Heart left ventricle (tissue), 16 donors: ENCODE data around the gene KRTAP19-3. TPM values are rescaled to one million over a fixed set of nuclear protein-coding genes. Genes with fewer than 3 reads are reported as not detected.

ENCODE experiments used
- ATAC-seq, 4 donors: fragments of 200-7000 bp; cut with Tn5 transposase; one replicate each; pipeline ENCODE4 v1.9.1; 2020 to 2022; ENCODE audit warnings: moderate library complexity in 4 of 4, mild to moderate bottlenecking in 3 of 4, moderate number of reproducible peaks in 1 of 4
- DNase-seq, 5 donors: peaks; one replicate each; pipeline ENCODE4 v3.0.0-alpha.2; 2020
- H3K27ac ChIP-seq, 12 donors: fragments of 200-600 bp; sonication (generic) in 4 of 12; one replicate each; pipeline versions ENCODE4 v1.5.0 to v1.8.0; 2016 to 2022; ENCODE audit warnings: mild to moderate bottlenecking in 2 of 12
- H3K27me3 ChIP-seq, 9 donors: fragments of 200-600 bp; sonication (generic) in 2 of 9; one replicate each; pipeline versions ENCODE4 v1.5.1 to v1.8.0; 2016 to 2022; ENCODE audit warnings: mild to moderate bottlenecking in 3 of 9
- H3K36me3 ChIP-seq, 9 donors: fragments of 200-600 bp; sonication (generic) in 2 of 9; one replicate each; pipeline versions ENCODE4 v1.5.0 to v1.8.0; 2018 to 2022; ENCODE audit warnings: mild to moderate bottlenecking in 2 of 9
- H3K4me1 ChIP-seq, 12 donors: fragments of 200-600 bp; sonication (generic) in 4 of 12; one replicate each; pipeline versions ENCODE4 v1.5.0 to v1.8.0; 2016 to 2022; ENCODE audit warnings: mild to moderate bottlenecking in 3 of 12
- H3K4me3 ChIP-seq, 12 donors: fragments of 200-600 bp; sonication (generic) in 4 of 12; one replicate each; pipeline versions ENCODE4 v1.5.0 to v1.8.0; 2017 to 2022; ENCODE audit warnings: mild to moderate bottlenecking in 9 of 12, moderate library complexity in 4 of 12
- H3K9me3 ChIP-seq, 12 donors: fragments of 200-600 bp; sonication (generic) in 4 of 12; one replicate each; pipeline versions ENCODE4 v1.5.0 to v1.8.0; 2016 to 2022; ENCODE audit warnings: mild to moderate bottlenecking in 1 of 12
- CTCF ChIP-seq, 12 donors: fragments of 200-600 bp; sonication (generic) in 4 of 12; IDR thresholded peaks; one replicate each; pipeline versions ENCODE4 v1.5.0 to v1.8.0; 2018 to 2022; ENCODE audit warnings: antibody characterized with exemption in 12 of 12, mild to moderate bottlenecking in 5 of 12
- POLR2A ChIP-seq, 2 donors: fragments of 450-650 bp; IDR thresholded peaks; one replicate each; pipeline ENCODE4 v1.6.1; 2017; ENCODE audit warnings: antibody characterized with exemption in 2 of 2, mild to moderate bottlenecking in 2 of 2, moderate library complexity in 2 of 2
- WGBS, 4 donors: extraction: QIAGEN DNeasy Blood & Tissue Kit in 2 of 4; methylation state at CpG; one replicate each; pipeline versions ENCODE4 v1.1.5 to v1.1.7; 2013 to 2018; 5-methylcytosine and 5-hydroxymethylcytosine counted together
- intact Hi-C, 10 donors: fragments of 100-400 bp; cut with DNase I; formaldehyde crosslinking; loops; one replicate each; pipeline versions ENCODE4 v1.11.1 to v1.14.2; 2022
- polyA plus RNA-seq, 2 donors: library from polyadenylated mRNA; stranded (reverse); fragments of 200-250 nt; gene quantifications; one replicate each; pipeline ENCODE4 v1.2.3, GENCODE V29; 2013
- total RNA-seq, 9 donors: library from RNA; depleted of rRNA in 2 of 9; stranded (reverse); fragments of >200 nt in 2 of 9; fragmentation: NEBNext Ultra II Directional in 3 of 9; extraction: Animal tissue kit (Norgen Biotek cat#: 25700) in 3 of 9; gene quantifications; one replicate each; pipeline versions ENCODE4 v1.1.0 to v1.2.4, GENCODE V29; 2016 to 2023
- donor health status: ischemic (EF 13 %, LVEDD 7.1; RV severe dilation, severe dysfunction).
- donor health status: healthy with polysubstance abuse.
- donor health status: DM: no; HTN: yes; CAD: no.
- donor health status: DM: no; HTN: no; CAD: no.
- donor health status: ischemic (EF 25% LVEDD 6.9; RV normal size, moderate dysfunction).
- donor health status: ischemic (EF 25% LVEDD 5.7; RV mildly dilated, moderate dysfunction).
- donor health status: healthy.
- donor health status: DM: yes; HTN: yes; CAD: no.
- donor health status: ischemic (EF 35%, LVEDD 5.7; RV mildly dilated, moderate dysfunction).
- donor health status: nonischemic (EF 11% LVEDD 7.7; RV severe dilation, severe dysfunction).
- donor health status: DM: yes; HTN: yes; CAD: no.
- donor health status: PGD.
- donor health status: ischemic (EF 29% LVEDD 5.4; RV normal size, mild dysfunction).
- donor health status: nonischemic (EF 23%, LVEDD 6.1; RV moderate dilation, normal function).

The KRTAP19-3 gene
- total and polyA plus RNA-seq, 11 donors: not detected

GRCh38 chr21:30444204-30444603 lies 47.6 kb downstream of the KRTAP19-3 start:
- TF ChIP-seq POLR2A (IDR thresholded peaks at IDR 0.05) (no peak), CTCF (IDR thresholded peaks at IDR 0.05) (peak in 10 of 12 donors; percentile 5 to 53 (median 37))
- H3K9me3 ChIP-seq: no peaks in the 10 kb centered on the region
- ATAC-seq (peak; percentile 64 to 89 (median 82)), DNase-seq (peak in 1 of 5 donors; percentile 30)
- 28 to 52% (median 43%) methylated on average over 1 of the region's 1 CpG for WGBS, 4 donors
- no peaks in the 10 kb centered on the region for H3K36me3 ChIP-seq
- H3K4me1 ChIP-seq: no peaks in the 10 kb centered on the region
- intact Hi-C loops: loop anchor here (2.0 to 10.0 kb wide), 5 partner anchors 288 to 643 kb away; no protein-coding TSS in a partner anchor
- H3K27ac ChIP-seq: no peak overlapping the region
- H3K4me3 ChIP-seq: no peak overlapping the region
- no peaks in the 10 kb centered on the region for H3K27me3 ChIP-seq

GRCh38 chr21:30443226-30443625 lies 48.6 kb downstream of the KRTAP19-3 start:
- TF ChIP-seq POLR2A (IDR thresholded peaks at IDR 0.05) (no peak), CTCF (IDR thresholded peaks at IDR 0.05) (no peak)
- Histone ChIP-seq H3K4me1 (no peaks in the 10 kb centered on the region), H3K27ac (no peak overlapping the region), H3K4me3 (no peak overlapping the region), H3K27me3 (no peaks in the 10 kb centered on the region), H3K36me3 (no peaks in the 10 kb centered on the region), H3K9me3 (no peaks in the 10 kb centered on the region)
- intact Hi-C loops: loop anchor here (5.0 to 10.0 kb wide), 4 partner anchors 289 to 644 kb away; no protein-coding TSS in a partner anchor
- DNase-seq (no peak), ATAC-seq (no peak)

Other genes starting within 250 kb of the KRTAP19-3 start
- not detected for gene KRTAP24-1, start 209.1 kb downstream of the KRTAP19-3 start, total RNA-seq
- not detected for gene KRTAP24-1, start 209.1 kb downstream of the KRTAP19-3 start, polyA plus RNA-seq
- not detected for gene KRTAP25-1, start 202.5 kb downstream of the KRTAP19-3 start, total RNA-seq
- not detected for gene KRTAP25-1, start 202.5 kb downstream of the KRTAP19-3 start, polyA plus RNA-seq
- not detected for gene KRTAP26-1, start 171.7 kb downstream of the KRTAP19-3 start, total RNA-seq
- not detected for gene KRTAP26-1, start 171.7 kb downstream of the KRTAP19-3 start, polyA plus RNA-seq
- not detected for gene KRTAP27-1, start 154.3 kb downstream of the KRTAP19-3 start, total RNA-seq
- gene KRTAP27-1, start 154.3 kb downstream of the KRTAP19-3 start, polyA plus RNA-seq: not detected
- gene KRTAP23-1, start 143.4 kb downstream of the KRTAP19-3 start, total RNA-seq: not detected
- not detected for gene KRTAP23-1, start 143.4 kb downstream of the KRTAP19-3 start, polyA plus RNA-seq
- gene KRTAP13-2, start 119.7 kb downstream of the KRTAP19-3 start, total RNA-seq: not detected
- gene KRTAP13-2, start 119.7 kb downstream of the KRTAP19-3 start, polyA plus RNA-seq: not detected
- not detected for gene KRTAP13-1, start 96.0 kb downstream of the KRTAP19-3 start, total RNA-seq
- gene KRTAP13-1, start 96.0 kb downstream of the KRTAP19-3 start, polyA plus RNA-seq: not detected
- not detected for gene KRTAP13-3, start 66.1 kb downstream of the KRTAP19-3 start, total RNA-seq
- gene KRTAP13-3, start 66.1 kb downstream of the KRTAP19-3 start, polyA plus RNA-seq: not detected
- gene KRTAP13-4, start 61.8 kb downstream of the KRTAP19-3 start, total RNA-seq: not detected
- not detected for gene KRTAP13-4, start 61.8 kb downstream of the KRTAP19-3 start, polyA plus RNA-seq
- not detected for gene KRTAP15-1, start 51.7 kb downstream of the KRTAP19-3 start, total RNA-seq
- not detected for gene KRTAP15-1, start 51.7 kb downstream of the KRTAP19-3 start, polyA plus RNA-seq
- gene KRTAP19-1, start 11.6 kb downstream of the KRTAP19-3 start, total RNA-seq: not detected
- not detected for gene KRTAP19-1, start 11.6 kb downstream of the KRTAP19-3 start, polyA plus RNA-seq
- gene KRTAP19-2, start 4.6 kb downstream of the KRTAP19-3 start, total RNA-seq: not detected
- not detected for gene KRTAP19-2, start 4.6 kb downstream of the KRTAP19-3 start, polyA plus RNA-seq
- not detected for gene KRTAP19-4, start 5.2 kb upstream of the KRTAP19-3 start, total RNA-seq
- gene KRTAP19-4, start 5.2 kb upstream of the KRTAP19-3 start, polyA plus RNA-seq: not detected
- not detected for gene KRTAP19-5, start 10.1 kb upstream of the KRTAP19-3 start, total RNA-seq
- gene KRTAP19-5, start 10.1 kb upstream of the KRTAP19-3 start, polyA plus RNA-seq: not detected
- gene KRTAP19-6, start 49.9 kb upstream of the KRTAP19-3 start, total RNA-seq: not detected
- gene KRTAP19-6, start 49.9 kb upstream of the KRTAP19-3 start, polyA plus RNA-seq: not detected
- gene KRTAP19-7, start 69.3 kb upstream of the KRTAP19-3 start, total RNA-seq: not detected
- not detected for gene KRTAP19-7, start 69.3 kb upstream of the KRTAP19-3 start, polyA plus RNA-seq
- gene KRTAP22-2, start 98.4 kb upstream of the KRTAP19-3 start, total RNA-seq: not detected
- gene KRTAP22-2, start 98.4 kb upstream of the KRTAP19-3 start, polyA plus RNA-seq: not detected
- not detected for gene KRTAP6-3, start 100.4 kb upstream of the KRTAP19-3 start, total RNA-seq
- not detected for gene KRTAP6-3, start 100.4 kb upstream of the KRTAP19-3 start, polyA plus RNA-seq
- gene KRTAP6-2, start 106.9 kb upstream of the KRTAP19-3 start, total RNA-seq: not detected
- gene KRTAP6-2, start 106.9 kb upstream of the KRTAP19-3 start, polyA plus RNA-seq: not detected
- not detected for gene KRTAP22-1, start 109.1 kb upstream of the KRTAP19-3 start, total RNA-seq
- gene KRTAP22-1, start 109.1 kb upstream of the KRTAP19-3 start, polyA plus RNA-seq: not detected
- gene KRTAP6-1, start 121.9 kb upstream of the KRTAP19-3 start, total RNA-seq: not detected
- not detected for gene KRTAP6-1, start 121.9 kb upstream of the KRTAP19-3 start, polyA plus RNA-seq
- not detected for gene KRTAP20-1, start 124.4 kb upstream of the KRTAP19-3 start, total RNA-seq
- not detected for gene KRTAP20-1, start 124.4 kb upstream of the KRTAP19-3 start, polyA plus RNA-seq
- gene KRTAP20-4, start 128.6 kb upstream of the KRTAP19-3 start, total RNA-seq: not detected
- gene KRTAP20-4, start 128.6 kb upstream of the KRTAP19-3 start, polyA plus RNA-seq: not detected
- gene KRTAP20-2, start 143.2 kb upstream of the KRTAP19-3 start, total RNA-seq: not detected
- gene KRTAP20-2, start 143.2 kb upstream of the KRTAP19-3 start, polyA plus RNA-seq: not detected
- gene KRTAP20-3, start 150.9 kb upstream of the KRTAP19-3 start, total RNA-seq: not detected
- gene KRTAP20-3, start 150.9 kb upstream of the KRTAP19-3 start, polyA plus RNA-seq: not detected
- gene KRTAP21-3, start 226.8 kb upstream of the KRTAP19-3 start, total RNA-seq: not detected
- not detected for gene KRTAP21-3, start 226.8 kb upstream of the KRTAP19-3 start, polyA plus RNA-seq